K562 (cell line): ENCODE data around the gene PPCDC. TPM values are rescaled to one million over a fixed set of nuclear protein-coding genes. Genes with fewer than 3 reads are reported as not detected.

Experiments used
- ADNP ChIP-seq: fragments of 200-800 bp; sonication (Bioruptor generic); IDR thresholded peaks from 2 replicates; pipeline ENCODE4 v1.6.1; 2016; ENCODE audit warnings: missing genetic modification characterization, missing compliant biosample characterization
- ARHGAP35 ChIP-seq: fragments of 450-650 bp; IDR thresholded peaks from 2 replicates; pipeline ENCODE4 v1.6.1; 2018; ENCODE audit not compliant: partially characterized antibody
- ATF7 ChIP-seq: fragments of 450-650 bp; IDR thresholded peaks from 2 replicates; pipeline ENCODE4 v1.7.1; 2014; ENCODE audit warnings: mild to moderate bottlenecking, moderate library complexity
- BACH1 ChIP-seq: fragments of 200-800 bp; sonication (Bioruptor generic); IDR thresholded peaks from 2 replicates; pipeline ENCODE4 v1.6.1; 2016; ENCODE audit warnings: missing genetic modification characterization, missing compliant biosample characterization
- BRD4 ChIP-seq: fragments of 200-600 bp; sonication (generic); IDR thresholded peaks from 2 replicates; pipeline ENCODE4 v1.6.1; 2017; ENCODE audit warnings: inconsistent platforms
- DPF2 ChIP-seq: fragments of 450-650 bp; IDR thresholded peaks from 2 replicates; pipeline ENCODE4 v1.6.1; 2016
- FOXK1 ChIP-seq: sonication (generic); formaldehyde crosslinking; IDR thresholded peaks from 2 replicates; pipeline ENCODE4 v1.8.0; 2022; ENCODE audit warnings: missing genetic modification reagents, mild to moderate bottlenecking, borderline replicate concordance
- HSF4 ChIP-seq: fragments of 250-450 bp; sonication (Bioruptor Pico); IDR thresholded peaks from 2 replicates; pipeline ENCODE4 v2.1.2; 2022; ENCODE audit warnings: mild to moderate bottlenecking, moderate library complexity, borderline replicate concordance
- MEIS2 ChIP-seq: fragments of 450-650 bp; IDR thresholded peaks from 2 replicates; pipeline ENCODE4 v1.6.1; 2014; ENCODE audit warnings: mild to moderate bottlenecking; ENCODE audit not compliant: partially characterized antibody
- MTA2 ChIP-seq: fragments of 450-650 bp; IDR thresholded peaks from 2 replicates; pipeline ENCODE4 v1.6.1; 2016; ENCODE audit warnings: low read depth
- NONO ChIP-seq, 2 experiments: fragments of 200-400 bp in 1 of 2; fragments of 450-650 bp in 1 of 2; formaldehyde crosslinking in 1 of 2; IDR thresholded peaks; 2 replicates each; pipeline ENCODE4 v1.6.1; 2017; ENCODE audit warnings: low read depth in 2 of 2, mild to moderate bottlenecking in 2 of 2, moderate library complexity in 2 of 2, low read length in 1 of 2
- PYGO2 ChIP-seq: fragments of 450-650 bp; IDR thresholded peaks from 2 replicates; pipeline ENCODE4 v1.6.1; 2016; ENCODE audit warnings: mild to moderate bottlenecking, missing genetic modification characterization, moderate library complexity, missing compliant biosample characterization
- RBM39 ChIP-seq: fragments of 200-400 bp; formaldehyde crosslinking; optimal IDR thresholded peaks from 2 replicates; pipeline ENCODE3; 2018; ENCODE audit warnings: low read depth, low read length
- RFX7 ChIP-seq: fragments of 250-450 bp; sonication (Bioruptor Pico); IDR thresholded peaks from 2 replicates; pipeline ENCODE4 v1.5.1; 2021; ENCODE audit warnings: mild to moderate bottlenecking
- SRSF1 ChIP-seq: fragments of 200-400 bp; formaldehyde crosslinking; IDR thresholded peaks from 2 replicates; pipeline ENCODE4 v1.6.1; 2017; ENCODE audit warnings: mild to moderate bottlenecking, low read depth, low read length, moderate library complexity
- TFAP4 ChIP-seq: sonication (generic); formaldehyde crosslinking; IDR thresholded peaks from 2 replicates; pipeline ENCODE4 v1.8.0; 2022; ENCODE audit warnings: missing genetic modification reagents, mild to moderate bottlenecking, moderate library complexity, borderline replicate concordance
- ZBTB49 ChIP-seq: sonication (generic); formaldehyde crosslinking; IDR thresholded peaks from 2 replicates; pipeline ENCODE4 v1.8.0; 2022; ENCODE audit warnings: missing genetic modification reagents, mild to moderate bottlenecking, borderline replicate concordance
- ZBTB9 ChIP-seq: fragments of 450-650 bp; formaldehyde crosslinking; IDR thresholded peaks from 2 replicates; pipeline ENCODE4 v1.4.0; 2020; ENCODE audit warnings: mild to moderate bottlenecking, moderate library complexity
- ZNF668 ChIP-seq: fragments of 250-450 bp; sonication (Bioruptor Pico); IDR thresholded peaks from 2 replicates; pipeline ENCODE4 v1.8.0; 2022; ENCODE audit warnings: mild to moderate bottlenecking, inconsistent platforms
- polyA plus RNA-seq, 8 experiments: library from polyadenylated mRNA; depleted of rRNA in 4 of 8; stranded (reverse) in 5 of 8; unstranded in 3 of 8; fragments of >200 nt; fragmentation: Nextera tagmentation in 2 of 8; fragmentation: Illumina TruSeq in 1 of 8; extraction: Ambion mirVana in 2 of 8; extraction: Trizol in 1 of 8; gene quantifications; 2 replicates each; pipeline versions ENCODE4 v1.2.1 to v1.2.3, GENCODE V29; 2011 to 2014; ENCODE audit warnings: inconsistent platforms in 1 of 8, missing spikeins in 1 of 8
- total RNA-seq, 7 experiments: library from RNA; depleted of rRNA in 6 of 7; stranded (reverse); fragments of >200 nt in 6 of 7; fragmentation: Illumina TruSeq in 2 of 7; extraction: Trizol in 2 of 7; gene quantifications; 2 replicates each; pipeline versions ENCODE4 v1.2.1 to v1.2.3, GENCODE V29; 2011 to 2021; ENCODE audit warnings: low replicate concordance in 1 of 7
- TF ChIP-seq, protein P1 (sequence below): sonication (generic); formaldehyde crosslinking; IDR thresholded peaks from 2 replicates; pipeline ENCODE4 v1.5.0; 2020; ENCODE audit warnings: missing genetic modification reagents
- TF ChIP-seq, protein P2 (sequence below): fragments of 250-450 bp; sonication (Bioruptor Pico); IDR thresholded peaks from 2 replicates; pipeline ENCODE4 v1.8.0; 2022; ENCODE audit warnings: moderate library complexity, mild to moderate bottlenecking, inconsistent platforms

PPCDC gene
- total and polyA plus RNA-seq, 9 of the 15 experiments (the other 6 are each of a cell fraction or from before 2014, with no cell fraction given) = 10.9 to 53.6 (median 16.7) TPM

GRCh38 chr15:75067123-75067830 lies 43.9 kb downstream of the PPCDC start (continued):
- TF ChIP-seq ZBTB9 (CRISPR knock-in tag) = no peak
- TF ChIP-seq RFX7 (CRISPR knock-in tag) = no peak
- TF ChIP-seq PYGO2 = no peak
- no peak for TF ChIP-seq ADNP (tag)
- TF ChIP-seq, protein P1, sequence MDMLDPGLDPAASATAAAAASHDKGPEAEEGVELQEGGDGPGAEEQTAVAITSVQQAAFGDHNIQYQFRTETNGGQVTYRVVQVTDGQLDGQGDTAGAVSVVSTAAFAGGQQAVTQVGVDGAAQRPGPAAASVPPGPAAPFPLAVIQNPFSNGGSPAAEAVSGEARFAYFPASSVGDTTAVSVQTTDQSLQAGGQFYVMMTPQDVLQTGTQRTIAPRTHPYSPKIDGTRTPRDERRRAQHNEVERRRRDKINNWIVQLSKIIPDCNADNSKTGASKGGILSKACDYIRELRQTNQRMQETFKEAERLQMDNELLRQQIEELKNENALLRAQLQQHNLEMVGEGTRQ (CRISPR knock-in tag) = no peak
- no peak for TF ChIP-seq SRSF1
- TF ChIP-seq TFAP4 (CRISPR knock-in tag) = peak; percentile 40; the same call in 1 of the 2 replicates
- TF ChIP-seq ZNF668 (CRISPR knock-in tag) = no peak
- peak; percentile 2 for TF ChIP-seq MEIS2
- TF ChIP-seq FOXK1 (CRISPR knock-in tag) = no peak
- no peak for TF ChIP-seq NONO (IDR thresholded peaks at IDR 0.05; ENCODE audit: low read depth in 2 of 2, low read length in 1 of 2)
- TF ChIP-seq, protein P2, sequence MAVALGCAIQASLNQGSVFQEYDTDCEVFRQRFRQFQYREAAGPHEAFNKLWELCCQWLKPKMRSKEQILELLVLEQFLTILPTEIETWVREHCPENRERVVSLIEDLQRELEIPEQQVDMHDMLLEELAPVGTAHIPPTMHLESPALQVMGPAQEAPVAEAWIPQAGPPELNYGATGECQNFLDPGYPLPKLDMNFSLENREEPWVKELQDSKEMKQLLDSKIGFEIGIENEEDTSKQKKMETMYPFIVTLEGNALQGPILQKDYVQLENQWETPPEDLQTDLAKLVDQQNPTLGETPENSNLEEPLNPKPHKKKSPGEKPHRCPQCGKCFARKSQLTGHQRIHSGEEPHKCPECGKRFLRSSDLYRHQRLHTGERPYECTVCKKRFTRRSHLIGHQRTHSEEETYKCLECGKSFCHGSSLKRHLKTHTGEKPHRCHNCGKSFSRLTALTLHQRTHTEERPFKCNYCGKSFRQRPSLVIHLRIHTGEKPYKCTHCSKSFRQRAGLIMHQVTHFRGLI (CRISPR knock-in tag) = no peak
- TF ChIP-seq MTA2 = no peak
- TF ChIP-seq ZBTB49 (CRISPR knock-in tag) = no peak
- TF ChIP-seq RBM39 = no peak
- TF ChIP-seq DPF2 = peak; percentile 31; the same call in 1 of the 2 replicates
- TF ChIP-seq BRD4 = 0 out of 2 replicates have a peak, but pooled peaks have one; percentile 0
- peak; percentile 66; the same call in 1 of the 2 replicates for TF ChIP-seq BACH1 (tag)
- TF ChIP-seq HSF4 (CRISPR knock-in tag) = no peak
- TF ChIP-seq ATF7 = peak; percentile 73
- TF ChIP-seq ARHGAP35 = no peak
